ENCODE results near the gene C1QTNF8.

Gene C1QTNF8

DNA sequence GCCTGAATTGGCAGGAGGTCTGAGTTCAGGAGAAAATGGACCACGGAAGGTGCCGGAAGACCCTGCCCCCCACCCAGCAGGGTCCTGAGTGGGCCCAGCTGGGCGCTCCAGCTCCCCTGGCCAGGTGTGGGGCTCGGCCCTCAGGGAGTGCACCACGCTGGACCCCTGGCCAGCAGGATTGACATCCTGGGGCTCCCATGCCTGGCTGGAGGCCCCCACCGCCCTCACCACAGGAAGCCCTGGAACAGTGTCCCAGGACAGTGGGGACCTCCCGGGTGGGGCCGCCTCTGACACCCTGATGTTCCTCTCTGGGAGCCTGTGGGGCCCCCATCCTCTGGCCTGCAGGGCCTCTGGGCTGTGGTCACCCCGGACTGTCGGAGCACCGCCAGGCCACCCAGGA, 28.8 kb upstream of the C1QTNF8 start (continued):
- TF ChIP-seq, protein P1, sequence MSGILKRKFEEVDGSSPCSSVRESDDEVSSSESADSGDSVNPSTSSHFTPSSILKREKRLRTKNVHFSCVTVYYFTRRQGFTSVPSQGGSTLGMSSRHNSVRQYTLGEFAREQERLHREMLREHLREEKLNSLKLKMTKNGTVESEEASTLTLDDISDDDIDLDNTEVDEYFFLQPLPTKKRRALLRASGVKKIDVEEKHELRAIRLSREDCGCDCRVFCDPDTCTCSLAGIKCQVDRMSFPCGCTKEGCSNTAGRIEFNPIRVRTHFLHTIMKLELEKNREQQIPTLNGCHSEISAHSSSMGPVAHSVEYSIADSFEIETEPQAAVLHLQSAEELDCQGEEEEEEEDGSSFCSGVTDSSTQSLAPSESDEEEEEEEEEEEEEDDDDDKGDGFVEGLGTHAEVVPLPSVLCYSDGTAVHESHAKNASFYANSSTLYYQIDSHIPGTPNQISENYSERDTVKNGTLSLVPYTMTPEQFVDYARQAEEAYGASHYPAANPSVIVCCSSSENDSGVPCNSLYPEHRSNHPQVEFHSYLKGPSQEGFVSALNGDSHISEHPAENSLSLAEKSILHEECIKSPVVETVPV (CRISPR knock-in tag; IDR thresholded peaks at IDR 0.05): no peak

GRCh38 chr16:1124291-1124690, 28.2 kb upstream of the C1QTNF8 start:
- no peak for ATAC-seq
- TF ChIP-seq ZC3H10 (CRISPR knock-in tag; IDR thresholded peaks at IDR 0.05) (no peak), ISL1 (CRISPR knock-in tag; IDR thresholded peaks at IDR 0.05) (no peak), SNAI2 (CRISPR knock-in tag; IDR thresholded peaks at IDR 0.05) (no peak), CSDC2 (CRISPR knock-in tag; IDR thresholded peaks at IDR 0.05) (no peak), ESRRG (CRISPR knock-in tag; IDR thresholded peaks at IDR 0.05) (no peak), RARB (CRISPR knock-in tag; IDR thresholded peaks at IDR 0.05) (no peak), OSR1 (CRISPR knock-in tag; IDR thresholded peaks at IDR 0.05) (no peak), BACH2 (CRISPR knock-in tag; IDR thresholded peaks at IDR 0.05; ENCODE audit: borderline replicate concordance) (no peak), PATZ1 (CRISPR knock-in tag; IDR thresholded peaks at IDR 0.05; ENCODE audit: borderline replicate concordance) (no peak), CREB5 (CRISPR knock-in tag; IDR thresholded peaks at IDR 0.05; ENCODE audit: low read depth) (no peak), ZNF70 (CRISPR knock-in tag; IDR thresholded peaks at IDR 0.05) (no peak), ZNF565 (CRISPR knock-in tag; conservative IDR thresholded peaks at IDR 0.05; ENCODE audit: low read depth) (no peak), PPARA (CRISPR knock-in tag; IDR thresholded peaks at IDR 0.05; ENCODE audit: borderline replicate concordance) (no peak), TCF4 (CRISPR knock-in tag; IDR thresholded peaks at IDR 0.05; ENCODE audit: borderline replicate concordance) (no peak), GLIS3 (CRISPR knock-in tag; IDR thresholded peaks at IDR 0.05) (no peak)
- TF ChIP-seq, protein P2, sequence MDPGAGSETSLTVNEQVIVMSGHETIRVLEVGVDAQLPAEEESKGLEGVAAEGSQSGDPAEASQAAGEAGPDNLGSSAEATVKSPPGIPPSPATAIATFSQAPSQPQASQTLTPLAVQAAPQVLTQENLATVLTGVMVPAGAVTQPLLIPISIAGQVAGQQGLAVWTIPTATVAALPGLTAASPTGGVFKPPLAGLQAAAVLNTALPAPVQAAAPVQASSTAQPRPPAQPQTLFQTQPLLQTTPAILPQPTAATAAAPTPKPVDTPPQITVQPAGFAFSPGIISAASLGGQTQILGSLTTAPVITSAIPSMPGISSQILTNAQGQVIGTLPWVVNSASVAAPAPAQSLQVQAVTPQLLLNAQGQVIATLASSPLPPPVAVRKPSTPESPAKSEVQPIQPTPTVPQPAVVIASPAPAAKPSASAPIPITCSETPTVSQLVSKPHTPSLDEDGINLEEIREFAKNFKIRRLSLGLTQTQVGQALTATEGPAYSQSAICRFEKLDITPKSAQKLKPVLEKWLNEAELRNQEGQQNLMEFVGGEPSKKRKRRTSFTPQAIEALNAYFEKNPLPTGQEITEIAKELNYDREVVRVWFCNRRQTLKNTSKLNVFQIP (CRISPR knock-in tag; IDR thresholded peaks at IDR 0.05; ENCODE audit: borderline replicate concordance, low read depth): no peak
- TF ChIP-seq, protein P1 (CRISPR knock-in tag; IDR thresholded peaks at IDR 0.05): no peak

DNA sequence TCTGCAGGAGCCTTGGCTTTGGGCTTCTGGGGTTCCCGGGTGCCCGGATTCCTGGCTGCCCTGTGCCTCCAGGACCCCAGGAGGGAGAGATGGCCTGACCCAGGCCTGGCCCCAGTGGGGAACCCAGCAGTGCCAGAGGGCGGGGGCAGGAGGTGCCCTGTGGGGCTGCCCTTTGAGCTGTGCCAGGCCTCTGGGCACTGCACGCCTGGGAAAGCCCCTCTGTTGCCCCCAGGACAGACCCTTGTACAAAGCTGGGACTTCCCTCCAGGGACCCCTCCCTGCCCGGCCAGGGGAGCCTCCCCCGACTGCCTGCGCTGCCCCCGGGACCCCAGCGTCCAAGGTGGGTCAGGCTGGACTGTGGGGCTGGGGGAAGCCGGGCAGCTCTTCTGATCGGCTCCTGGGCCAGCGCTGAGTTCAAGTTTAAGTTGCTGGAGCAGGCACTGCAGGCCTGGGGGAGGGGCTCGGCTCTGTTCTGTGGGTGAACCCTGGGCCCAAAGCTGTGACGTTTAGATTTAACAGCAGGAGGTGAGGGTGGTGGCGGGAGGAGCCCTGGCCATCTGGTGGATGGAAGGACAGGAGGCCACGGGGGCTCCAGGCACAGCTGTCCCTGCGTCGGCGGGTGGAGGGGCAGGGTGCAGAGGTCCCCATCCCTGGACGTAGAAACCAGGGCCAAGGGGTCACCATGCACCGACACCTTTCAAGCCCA, 27.6 kb upstream of the C1QTNF8 start:
- TF ChIP-seq, protein P3, sequence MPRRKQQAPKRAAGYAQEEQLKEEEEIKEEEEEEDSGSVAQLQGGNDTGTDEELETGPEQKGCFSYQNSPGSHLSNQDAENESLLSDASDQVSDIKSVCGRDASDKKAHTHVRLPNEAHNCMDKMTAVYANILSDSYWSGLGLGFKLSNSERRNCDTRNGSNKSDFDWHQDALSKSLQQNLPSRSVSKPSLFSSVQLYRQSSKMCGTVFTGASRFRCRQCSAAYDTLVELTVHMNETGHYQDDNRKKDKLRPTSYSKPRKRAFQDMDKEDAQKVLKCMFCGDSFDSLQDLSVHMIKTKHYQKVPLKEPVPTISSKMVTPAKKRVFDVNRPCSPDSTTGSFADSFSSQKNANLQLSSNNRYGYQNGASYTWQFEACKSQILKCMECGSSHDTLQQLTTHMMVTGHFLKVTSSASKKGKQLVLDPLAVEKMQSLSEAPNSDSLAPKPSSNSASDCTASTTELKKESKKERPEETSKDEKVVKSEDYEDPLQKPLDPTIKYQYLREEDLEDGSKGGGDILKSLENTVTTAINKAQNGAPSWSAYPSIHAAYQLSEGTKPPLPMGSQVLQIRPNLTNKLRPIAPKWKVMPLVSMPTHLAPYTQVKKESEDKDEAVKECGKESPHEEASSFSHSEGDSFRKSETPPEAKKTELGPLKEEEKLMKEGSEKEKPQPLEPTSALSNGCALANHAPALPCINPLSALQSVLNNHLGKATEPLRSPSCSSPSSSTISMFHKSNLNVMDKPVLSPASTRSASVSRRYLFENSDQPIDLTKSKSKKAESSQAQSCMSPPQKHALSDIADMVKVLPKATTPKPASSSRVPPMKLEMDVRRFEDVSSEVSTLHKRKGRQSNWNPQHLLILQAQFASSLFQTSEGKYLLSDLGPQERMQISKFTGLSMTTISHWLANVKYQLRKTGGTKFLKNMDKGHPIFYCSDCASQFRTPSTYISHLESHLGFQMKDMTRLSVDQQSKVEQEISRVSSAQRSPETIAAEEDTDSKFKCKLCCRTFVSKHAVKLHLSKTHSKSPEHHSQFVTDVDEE (CRISPR knock-in tag; IDR thresholded peaks at IDR 0.05): no peak
- no peak for ATAC-seq

All from SK-N-SH treated with all-trans-retinoic acid at 6 μM for 48 hours (cell line).